Stimulated activated CD8-positive, alpha-beta memory T cell treated with anti-CD3 and anti-CD28 coated beads, Interleukin-7, amount 100 ng/mL, for 1 hour (primary cell): ENCODE data around the gene USP3.
"Not testable (repeated sequence)": the region's sequence is repeated elsewhere in the genome, so short reads cannot be mapped to it uniquely, and the experiment has no call there.

Experiments
- DNase-seq, 2 donors: peaks; one replicate each; pipeline ENCODE4 v3.0.0-alpha.2; 2020; ENCODE audit warnings: low read depth in 2 of 2

Gene USP3

GRCh38 chr15:63476229-63476632, 28.2 kb upstream of the USP3 start:
- DNase-seq = no peak

GRCh38 chr15:63478243-63478642, 26.1 kb upstream of the USP3 start:
- no peak for DNase-seq

- no peak for DNase-seq
Observed at GRCh38 chr15:63480441-63480821, 24.0 kb upstream of the USP3 start.

GRCh38 chr15:63481105-63481810, 23.1 kb upstream of the USP3 start:
- no peak for DNase-seq

GRCh38 chr15:63482874-63483323, 21.5 kb upstream of the USP3 start:
- no peak for DNase-seq

- no peak for DNase-seq
Observed at GRCh38 chr15:63483521-63484371, 20.6 kb upstream of the USP3 start.

- no peak for DNase-seq
Observed at GRCh38 chr15:63484433-63485186, 19.8 kb upstream of the USP3 start.

GRCh38 chr15:63487076-63487757, 17.2 kb upstream of the USP3 start:
- peak; percentile 79 to 91 for DNase-seq

GRCh38 chr15:63487758-63488397, 16.5 kb upstream of the USP3 start:
- DNase-seq = not testable (repeated sequence)

GRCh38 chr15:63488398-63488960, 15.9 kb upstream of the USP3 start:
- no peak for DNase-seq

- no peak for DNase-seq
Observed at GRCh38 chr15:63489352-63489751, 15.0 kb upstream of the USP3 start.

- DNase-seq = no peak
Observed at GRCh38 chr15:63490345-63491034, 13.9 kb upstream of the USP3 start.

GRCh38 chr15:63491116-63491827, 13.1 kb upstream of the USP3 start:
- no peak for DNase-seq

- no peak for DNase-seq
Observed at GRCh38 chr15:63491979-63492378, 12.4 kb upstream of the USP3 start.

- no peak for DNase-seq
Observed at GRCh38 chr15:63492541-63493077, 11.8 kb upstream of the USP3 start.

GRCh38 chr15:63493436-63493835, 11.0 kb upstream of the USP3 start:
- no peak for DNase-seq

GRCh38 chr15:63494408-63494807, 10.0 kb upstream of the USP3 start:
- DNase-seq = no peak

GRCh38 chr15:63495343-63495742, 9.1 kb upstream of the USP3 start:
- no peak for DNase-seq

GRCh38 chr15:63495780-63496488, 8.5 kb upstream of the USP3 start:
- no peak for DNase-seq
